H9 (cell line): ENCODE results near the gene COL4A2. TPM values are rescaled to one million over a fixed set of nuclear protein-coding genes. Genes with fewer than 3 reads are reported as not detected.

Source experiments
- DNase-seq: peaks from one replicate; pipeline ENCODE4 v3.0.0-alpha.2; 2017
- H2AFZ ChIP-seq: one replicate; pipeline ENCODE4 v1.6.1; 2013; ENCODE audit warnings: mild to moderate bottlenecking, low read length, control low read depth, moderate library complexity
- H2AK5ac ChIP-seq: 2 replicates; pipeline ENCODE4 v1.6.1; 2013; ENCODE audit warnings: low read length, control low read depth, mixed read lengths; ENCODE audit not compliant: insufficient read length
- H2BK120ac ChIP-seq: one replicate; pipeline ENCODE4 v1.6.1; 2013; ENCODE audit warnings: low read depth, mild to moderate bottlenecking, low read length, control low read depth, inconsistent platforms; ENCODE audit not compliant: poor library complexity, severe bottlenecking
- H2BK12ac ChIP-seq: 2 replicates; pipeline ENCODE4 v1.6.1; 2013; ENCODE audit warnings: low read length, control low read depth, mixed read lengths, low read depth; ENCODE audit not compliant: insufficient read length
- H2BK15ac ChIP-seq: 2 replicates; pipeline ENCODE4 v1.6.1; 2013; ENCODE audit warnings: low read depth, low read length, control low read depth
- H2BK20ac ChIP-seq: one replicate; pipeline ENCODE4 v1.6.1; 2013; ENCODE audit warnings: low read depth, mild to moderate bottlenecking, low read length, control low read depth, inconsistent platforms; ENCODE audit not compliant: poor library complexity, severe bottlenecking
- H2BK5ac ChIP-seq: 2 replicates; pipeline ENCODE4 v1.6.1; 2013; ENCODE audit warnings: low read length, control low read depth, mixed read lengths; ENCODE audit not compliant: insufficient read length
- H3K14ac ChIP-seq: 2 replicates; pipeline ENCODE4 v1.6.1; 2013; ENCODE audit warnings: low read length, control low read depth; ENCODE audit not compliant: insufficient read depth
- H3K18ac ChIP-seq: 2 replicates; pipeline ENCODE4 v1.6.1; 2013; ENCODE audit warnings: low read depth, mild to moderate bottlenecking, mixed read lengths, low read length, control low read depth; ENCODE audit not compliant: insufficient read length
- H3K23ac ChIP-seq: 2 replicates; pipeline ENCODE4 v1.6.1; 2013; ENCODE audit warnings: low read length, control low read depth, mixed read lengths, low read depth; ENCODE audit not compliant: insufficient read length
- H3K23me2 ChIP-seq: 2 replicates; pipeline ENCODE4 v1.6.1; 2013; ENCODE audit warnings: low read depth, mild to moderate bottlenecking, mixed read lengths, low read length, control low read depth; ENCODE audit not compliant: insufficient read length, poor library complexity, severe bottlenecking
- H3K27ac ChIP-seq: 2 replicates; pipeline ENCODE4 v1.5.1; 2013; ENCODE audit warnings: low read length, control low read depth, mixed read lengths, low read depth; ENCODE audit not compliant: insufficient read length
- H3K27me3 ChIP-seq: 2 replicates; pipeline ENCODE4 v1.6.1; 2013; ENCODE audit warnings: low read length, control low read depth, inconsistent platforms; ENCODE audit not compliant: insufficient read depth
- H3K4ac ChIP-seq: 2 replicates; pipeline ENCODE4 v1.6.1; 2013; ENCODE audit warnings: low read depth, mild to moderate bottlenecking, control low read depth, inconsistent platforms, low read length, moderate library complexity
- H3K4me1 ChIP-seq: 2 replicates; pipeline ENCODE4 v1.6.1; 2013; ENCODE audit warnings: low read length, control low read depth, inconsistent platforms; ENCODE audit not compliant: insufficient read depth
- H3K4me2 ChIP-seq: 2 replicates; pipeline ENCODE4 v1.6.1; 2013; ENCODE audit warnings: low read length, control low read depth, mixed read lengths; ENCODE audit not compliant: insufficient read length, insufficient read depth
- H3K56ac ChIP-seq: 2 replicates; pipeline ENCODE4 v1.6.1; 2013; ENCODE audit warnings: low read depth, mild to moderate bottlenecking, mixed read lengths, low read length, control low read depth; ENCODE audit not compliant: insufficient read length
- H3K79me1 ChIP-seq: 2 replicates; pipeline ENCODE4 v1.6.1; 2013; ENCODE audit warnings: low read depth, mild to moderate bottlenecking, moderate library complexity, low read length, control low read depth, inconsistent platforms; ENCODE audit not compliant: insufficient read depth, poor library complexity, severe bottlenecking
- H3K79me2 ChIP-seq: 2 replicates; pipeline ENCODE4 v1.6.1; 2013; ENCODE audit warnings: low read length, control low read depth, inconsistent platforms; ENCODE audit not compliant: insufficient read depth
- H3K9ac ChIP-seq: 2 replicates; pipeline ENCODE4 v1.6.1; 2013; ENCODE audit warnings: low read length, control low read depth, mixed read lengths; ENCODE audit not compliant: insufficient read length; ENCODE audit errors: extremely low read depth
- H3K9me3 ChIP-seq: one replicate; pipeline ENCODE4 v1.6.1; 2013; ENCODE audit warnings: low read depth, low read length, inconsistent platforms; ENCODE audit not compliant: control insufficient read depth
- H3T11ph ChIP-seq: one replicate; pipeline ENCODE4 v1.6.1; 2013; ENCODE audit warnings: mild to moderate bottlenecking, low read length, control low read depth, inconsistent platforms
- H4K20me1 ChIP-seq: one replicate; pipeline ENCODE4 v1.6.1; 2013; ENCODE audit not compliant: control insufficient read depth, insufficient read length, insufficient read depth
- H4K5ac ChIP-seq: 2 replicates; pipeline ENCODE4 v1.6.1; 2013; ENCODE audit warnings: low read depth, mild to moderate bottlenecking, mixed read lengths, low read length, control low read depth; ENCODE audit not compliant: insufficient read length
- H4K8ac ChIP-seq: replicated peaks from 2 replicates; pipeline ENCODE4 v1.6.1; 2013; ENCODE audit warnings: low read length, control low read depth, mixed read lengths, low read depth; ENCODE audit not compliant: insufficient read length
- H4K91ac ChIP-seq: 2 replicates; pipeline ENCODE4 v1.6.1; 2013; ENCODE audit warnings: low read depth, mild to moderate bottlenecking, moderate library complexity, mixed read lengths, low read length, control low read depth; ENCODE audit not compliant: insufficient read length
- H3K27ac Mint-ChIP-seq, 3 experiments: 2 replicates in 2 of 3; 3 replicates in 1 of 3; pipeline ENCODE4 v1.8.0; 2020 to 2021; ENCODE audit warnings: mixed read lengths in 3 of 3, mild to moderate bottlenecking in 1 of 3, moderate library complexity in 1 of 3
- H3K27me3 Mint-ChIP-seq: 2 replicates; pipeline ENCODE4 v1.8.0; 2021; ENCODE audit warnings: low read depth, mild to moderate bottlenecking, moderate library complexity, mixed read lengths
- H3K36me3 Mint-ChIP-seq, 3 experiments: 2 replicates in 2 of 3; 3 replicates in 1 of 3; pipeline ENCODE4 v1.8.0; 2020 to 2021; ENCODE audit warnings: low read depth in 3 of 3, mixed read lengths in 3 of 3; ENCODE audit not compliant: insufficient read depth in 1 of 3
- H3K4me1 Mint-ChIP-seq, 2 experiments: 2 replicates each; pipeline ENCODE4 v1.8.0; 2020; ENCODE audit warnings: mixed read lengths in 2 of 2
- H3K4me3 Mint-ChIP-seq, 2 experiments: 2 replicates in 1 of 2; 3 replicates in 1 of 2; pipeline ENCODE4 v1.8.0; 2020 to 2021; ENCODE audit warnings: mild to moderate bottlenecking in 2 of 2, mixed read lengths in 2 of 2, moderate library complexity in 1 of 2
- H3K9me3 Mint-ChIP-seq, 2 experiments: 2 replicates in 1 of 2; 3 replicates in 1 of 2; pipeline ENCODE4 v1.8.0; 2020; ENCODE audit warnings: mild to moderate bottlenecking in 2 of 2, mixed read lengths in 2 of 2, moderate library complexity in 1 of 2
- WGBS: extraction: QIAGEN DNeasy Blood & Tissue Kit; methylation state at CpG from one replicate; pipeline ENCODE4 v1.1.7; 2013; ENCODE audit warnings: missing lambda C conversion rate, low lambda C conversion rate, mixed read lengths; ENCODE audit not compliant: insufficient read length; ENCODE audit errors: extremely low coverage; 5-methylcytosine and 5-hydroxymethylcytosine counted together
- total RNA-seq: library from RNA; stranded (reverse); gene quantifications from 2 replicates; pipeline ENCODE4 v1.2.1, GENCODE V29; 2021
- TF ChIP-seq, protein P1 (sequence below): fragments of 200-600 bp; sonication (generic); conservative IDR thresholded peaks from 3 replicates; pipeline ENCODE4 v1.8.0; 2021; ENCODE audit warnings: antibody characterized with exemption, mild to moderate bottlenecking

The COL4A2 gene
- total RNA-seq, 1 experiment from 2014 or later = 76.5 TPM

DNA sequence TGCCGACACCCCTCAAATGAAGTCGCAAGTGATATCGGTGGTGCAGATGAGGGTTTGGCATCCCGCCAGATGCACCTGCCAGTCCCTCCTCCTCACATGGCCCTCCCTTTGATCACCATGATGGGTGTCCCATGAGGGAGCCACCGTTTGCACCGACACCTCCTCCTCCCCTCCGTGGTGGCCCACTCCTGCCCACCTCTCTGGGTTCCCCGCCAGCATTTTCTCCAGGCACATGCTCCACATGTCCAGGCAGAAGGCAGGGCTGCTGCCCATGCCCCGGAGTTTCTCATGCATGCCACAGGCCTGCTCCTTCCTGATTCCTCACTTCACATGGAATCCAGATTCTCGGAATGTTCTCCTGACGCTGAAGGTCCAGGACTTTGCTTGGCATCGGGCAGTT, 49.3 kb downstream of the COL4A2 start:
- H2BK120ac ChIP-seq = no peak overlapping the region
- H2BK20ac ChIP-seq = no peak overlapping the region
- Mint-ChIP-seq H3K4me3 (no peak overlapping the region), H3K27ac (peak overlapping the region in 1 of 3 experiments; percentile 88; a peak in 3 of 7 replicates), H3K27me3 (no peaks in the 10 kb centered on the region), H3K9me3 (no peaks in the 10 kb centered on the region), H3K36me3 (peaks cover 2 to 10% (median 9%) of the 10 kb centered on the region in 3 experiments; a peak in 5 of 7 replicates), H3K4me1 (peaks cover 21 to 33% of the 10 kb centered on the region in 2 experiments)
- H4K20me1 ChIP-seq = no peaks in the 10 kb centered on the region
- no peak overlapping the region for H3K14ac ChIP-seq
- H2AFZ ChIP-seq = no peak overlapping the region
- H4K5ac ChIP-seq = no peak overlapping the region
- no peaks in the 10 kb centered on the region for H3K9me3 ChIP-seq
- no peak overlapping the region for H3K18ac ChIP-seq
- TF ChIP-seq, protein P1, sequence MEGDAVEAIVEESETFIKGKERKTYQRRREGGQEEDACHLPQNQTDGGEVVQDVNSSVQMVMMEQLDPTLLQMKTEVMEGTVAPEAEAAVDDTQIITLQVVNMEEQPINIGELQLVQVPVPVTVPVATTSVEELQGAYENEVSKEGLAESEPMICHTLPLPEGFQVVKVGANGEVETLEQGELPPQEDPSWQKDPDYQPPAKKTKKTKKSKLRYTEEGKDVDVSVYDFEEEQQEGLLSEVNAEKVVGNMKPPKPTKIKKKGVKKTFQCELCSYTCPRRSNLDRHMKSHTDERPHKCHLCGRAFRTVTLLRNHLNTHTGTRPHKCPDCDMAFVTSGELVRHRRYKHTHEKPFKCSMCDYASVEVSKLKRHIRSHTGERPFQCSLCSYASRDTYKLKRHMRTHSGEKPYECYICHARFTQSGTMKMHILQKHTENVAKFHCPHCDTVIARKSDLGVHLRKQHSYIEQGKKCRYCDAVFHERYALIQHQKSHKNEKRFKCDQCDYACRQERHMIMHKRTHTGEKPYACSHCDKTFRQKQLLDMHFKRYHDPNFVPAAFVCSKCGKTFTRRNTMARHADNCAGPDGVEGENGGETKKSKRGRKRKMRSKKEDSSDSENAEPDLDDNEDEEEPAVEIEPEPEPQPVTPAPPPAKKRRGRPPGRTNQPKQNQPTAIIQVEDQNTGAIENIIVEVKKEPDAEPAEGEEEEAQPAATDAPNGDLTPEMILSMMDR = no peak
- H3K4me2 ChIP-seq = no peak overlapping the region
- H3K9ac ChIP-seq = no peak overlapping the region
- H3K4ac ChIP-seq = no peak overlapping the region
- H2AK5ac ChIP-seq = no peak overlapping the region
- H3K79me2 ChIP-seq = no peaks in the 10 kb centered on the region
- H4K8ac ChIP-seq = no peak overlapping the region
- no peak overlapping the region for H3K27ac ChIP-seq
- peaks cover 4% of the 10 kb centered on the region for H3K4me1 ChIP-seq
- H2BK15ac ChIP-seq = no peak overlapping the region
- no peak overlapping the region for H4K91ac ChIP-seq
- no peak overlapping the region for H2BK5ac ChIP-seq
- DNase-seq = no peak
- WGBS = no CpG with 5 or more reads among the region's 12 CpGs
- no peaks in the 10 kb centered on the region for H3K23me2 ChIP-seq
- H3T11ph ChIP-seq = no peak overlapping the region
- no peak overlapping the region for H3K56ac ChIP-seq
- H2BK12ac ChIP-seq = no peak overlapping the region
- H3K27me3 ChIP-seq = no peaks in the 10 kb centered on the region
- no peaks in the 10 kb centered on the region for H3K79me1 ChIP-seq
- H3K23ac ChIP-seq = no peak overlapping the region
